ENCODE data around the gene NDC1. TPM values are rescaled to one million over a fixed set of nuclear protein-coding genes. Genes with fewer than 3 reads are reported as not detected.
"Not testable (repeated sequence)": the region's sequence is repeated elsewhere in the genome, so short reads cannot be mapped to it uniquely, and the experiment has no call there.

The NDC1 gene
- total RNA-seq, 2 donors from 2014 or later = 32.4 to 38.7 TPM

GRCh38 chr1:53763911-53764310 lies 74.2 kb downstream of the NDC1 start:
- Histone ChIP-seq H3K27me3 (ENCODE audit: control insufficient read depth, insufficient read depth, low read length, poor library complexity, severe bottlenecking) (no peaks in the 10 kb centered on the region), H3K4me1 (ENCODE audit: control insufficient read depth, insufficient read depth, low read length) (no peaks in the 10 kb centered on the region), H3K9ac (ENCODE audit: extremely low read depth, low read length, poor library complexity, severe bottlenecking) (no peak overlapping the region), H3K36me3 (ENCODE audit: control insufficient read depth, insufficient read depth, low read length) (peaks cover 14% of the 10 kb centered on the region), H3K9me3 (ENCODE audit: control insufficient read depth, low read length) (peaks cover 6% of the 10 kb centered on the region), H3K27ac (ENCODE audit: low read depth, low read length) (no peak overlapping the region), H3K4me3 (ENCODE audit: low read length) (no peak overlapping the region)
- Mint-ChIP-seq H3K4me3 (no peak overlapping the region), H3K9me3 (peaks cover 18% of the 10 kb centered on the region), H3K27ac (no peak overlapping the region), H3K27me3 (ENCODE audit: insufficient read depth) (no peaks in the 10 kb centered on the region), H3K36me3 (ENCODE audit: low read depth) (peaks cover 17% of the 10 kb centered on the region), H3K4me1 (peaks cover 6% of the 10 kb centered on the region)
- TF ChIP-seq, protein P1, sequence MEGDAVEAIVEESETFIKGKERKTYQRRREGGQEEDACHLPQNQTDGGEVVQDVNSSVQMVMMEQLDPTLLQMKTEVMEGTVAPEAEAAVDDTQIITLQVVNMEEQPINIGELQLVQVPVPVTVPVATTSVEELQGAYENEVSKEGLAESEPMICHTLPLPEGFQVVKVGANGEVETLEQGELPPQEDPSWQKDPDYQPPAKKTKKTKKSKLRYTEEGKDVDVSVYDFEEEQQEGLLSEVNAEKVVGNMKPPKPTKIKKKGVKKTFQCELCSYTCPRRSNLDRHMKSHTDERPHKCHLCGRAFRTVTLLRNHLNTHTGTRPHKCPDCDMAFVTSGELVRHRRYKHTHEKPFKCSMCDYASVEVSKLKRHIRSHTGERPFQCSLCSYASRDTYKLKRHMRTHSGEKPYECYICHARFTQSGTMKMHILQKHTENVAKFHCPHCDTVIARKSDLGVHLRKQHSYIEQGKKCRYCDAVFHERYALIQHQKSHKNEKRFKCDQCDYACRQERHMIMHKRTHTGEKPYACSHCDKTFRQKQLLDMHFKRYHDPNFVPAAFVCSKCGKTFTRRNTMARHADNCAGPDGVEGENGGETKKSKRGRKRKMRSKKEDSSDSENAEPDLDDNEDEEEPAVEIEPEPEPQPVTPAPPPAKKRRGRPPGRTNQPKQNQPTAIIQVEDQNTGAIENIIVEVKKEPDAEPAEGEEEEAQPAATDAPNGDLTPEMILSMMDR (conservative IDR thresholded peaks at IDR 0.05) = no peak
- 94 to 100% methylated on average over 2 of the region's 2 CpGs for WGBS, 2 experiments (ENCODE audit: insufficient coverage in 1 of 2, insufficient read length in 1 of 2)
- no peak for DNase-seq

DNA sequence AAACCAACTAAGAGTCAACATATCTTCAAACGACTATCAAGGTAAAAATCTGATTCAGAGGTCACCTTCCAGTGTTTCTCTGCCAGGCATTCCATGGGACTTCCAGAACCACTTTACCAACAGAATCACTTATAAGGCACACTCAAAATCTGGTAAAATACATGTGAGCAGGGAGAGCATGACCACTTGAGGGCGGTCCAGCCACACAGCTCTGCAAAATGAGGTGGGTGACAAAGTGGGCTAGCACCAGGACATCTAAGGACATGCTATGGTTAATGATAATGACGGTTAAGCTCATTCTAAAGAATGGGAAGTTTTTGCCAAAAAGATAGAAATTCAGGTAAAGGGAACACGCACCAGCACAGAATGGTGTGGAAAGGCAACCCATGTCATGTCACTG lies 74.6 kb downstream of the NDC1 start:
- no peaks in the 10 kb centered on the region for H3K4me1 ChIP-seq (ENCODE audit: control insufficient read depth, insufficient read depth, low read length)
- peak; percentile 55 for DNase-seq
- no peaks in the 10 kb centered on the region for H3K27me3 Mint-ChIP-seq (ENCODE audit: insufficient read depth)
- 85 to 90% methylated on average over 4 of the region's 4 CpGs for WGBS, 2 experiments (ENCODE audit: insufficient coverage in 1 of 2, insufficient read length in 1 of 2)
- H3K4me3 ChIP-seq (ENCODE audit: low read length) = no peak overlapping the region
- TF ChIP-seq, protein P1 (conservative IDR thresholded peaks at IDR 0.05) = peak; percentile 57
- H3K36me3 ChIP-seq (ENCODE audit: control insufficient read depth, insufficient read depth, low read length) = peaks cover 14% of the 10 kb centered on the region
- peaks cover 6% of the 10 kb centered on the region for H3K9me3 ChIP-seq (ENCODE audit: control insufficient read depth, low read length)
- H3K27ac Mint-ChIP-seq = no peak overlapping the region
- H3K36me3 Mint-ChIP-seq (ENCODE audit: low read depth) = peaks cover 20% of the 10 kb centered on the region
- H3K27ac ChIP-seq (ENCODE audit: low read depth, low read length) = no peak overlapping the region
- H3K9ac ChIP-seq (ENCODE audit: extremely low read depth, low read length, poor library complexity, severe bottlenecking) = no peak overlapping the region
- peaks cover 6% of the 10 kb centered on the region for H3K4me1 Mint-ChIP-seq
- peaks cover 22% of the 10 kb centered on the region for H3K9me3 Mint-ChIP-seq
- no peak overlapping the region for H3K4me3 Mint-ChIP-seq
- no peaks in the 10 kb centered on the region for H3K27me3 ChIP-seq (ENCODE audit: control insufficient read depth, insufficient read depth, low read length, poor library complexity, severe bottlenecking)

DNA sequence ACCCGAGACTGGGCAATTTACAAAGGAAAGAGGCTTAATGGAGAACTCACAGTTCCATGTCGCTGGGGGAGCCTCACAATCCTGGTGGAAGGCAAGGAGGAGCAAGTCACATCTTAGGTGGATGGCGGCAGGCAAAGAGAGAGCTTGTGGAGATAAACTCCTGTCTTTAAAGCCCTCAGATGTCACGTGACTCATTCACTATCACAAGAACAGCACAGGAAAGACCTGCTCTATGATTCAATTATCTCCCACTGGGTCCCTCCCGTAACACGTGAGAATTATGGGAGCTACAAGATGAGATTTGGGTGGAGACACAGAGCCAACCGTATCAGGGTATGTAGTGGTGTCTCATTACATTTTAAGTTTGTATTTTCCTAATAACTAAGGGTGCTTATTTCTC lies 77.6 kb downstream of the NDC1 start:
- not testable (repeated sequence) for H3K36me3 ChIP-seq (ENCODE audit: control insufficient read depth, insufficient read depth, low read length); H3K4me1 Mint-ChIP-seq; H3K27ac Mint-ChIP-seq; H3K27me3 ChIP-seq (ENCODE audit: control insufficient read depth, insufficient read depth, low read length, poor library complexity, severe bottlenecking); H3K4me3 ChIP-seq (ENCODE audit: low read length); DNase-seq; H3K9ac ChIP-seq (ENCODE audit: extremely low read depth, low read length, poor library complexity, severe bottlenecking); H3K4me3 Mint-ChIP-seq; H3K27me3 Mint-ChIP-seq (ENCODE audit: insufficient read depth); H3K4me1 ChIP-seq (ENCODE audit: control insufficient read depth, insufficient read depth, low read length); H3K9me3 ChIP-seq (ENCODE audit: control insufficient read depth, low read length); H3K27ac ChIP-seq (ENCODE audit: low read depth, low read length)
- H3K9me3 Mint-ChIP-seq = peaks cover 25% of the 10 kb centered on the region
- 83 to 95% methylated on average over 3 to 7 of the region's 7 CpGs for WGBS, 2 experiments (ENCODE audit: insufficient coverage in 1 of 2, insufficient read length in 1 of 2)
- peaks cover 21% of the 10 kb centered on the region for H3K36me3 Mint-ChIP-seq (ENCODE audit: low read depth)

DNA sequence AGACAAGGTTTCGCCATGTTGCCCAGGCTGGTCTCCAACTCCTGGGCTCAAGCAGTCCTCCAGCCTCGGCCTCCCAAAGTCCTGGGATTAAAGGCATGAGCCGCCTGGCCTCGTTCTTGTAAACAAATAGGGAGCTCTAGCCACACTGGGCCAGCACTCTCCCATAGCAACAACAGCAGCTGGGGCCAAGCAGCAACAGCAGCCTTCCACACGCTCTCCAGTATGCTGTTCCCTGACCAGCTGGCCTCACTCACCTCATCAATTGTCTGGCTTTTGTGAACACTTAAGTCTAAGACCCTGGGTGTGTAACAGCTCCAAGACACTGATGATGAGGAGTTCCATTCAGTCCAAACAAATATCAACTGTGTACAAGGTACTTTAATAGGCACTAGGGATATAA lies 82.2 kb downstream of the NDC1 start:
- no peaks in the 10 kb centered on the region for H3K27me3 Mint-ChIP-seq (ENCODE audit: insufficient read depth)
- H3K36me3 Mint-ChIP-seq (ENCODE audit: low read depth) = peaks cover 21% of the 10 kb centered on the region
- Histone ChIP-seq H3K9ac (ENCODE audit: extremely low read depth, low read length, poor library complexity, severe bottlenecking) (no peak overlapping the region), H3K9me3 (ENCODE audit: control insufficient read depth, low read length) (no peaks in the 10 kb centered on the region), H3K4me1 (ENCODE audit: control insufficient read depth, insufficient read depth, low read length) (peaks cover 4% of the 10 kb centered on the region), H3K4me3 (ENCODE audit: low read length) (no peak overlapping the region), H3K36me3 (ENCODE audit: control insufficient read depth, insufficient read depth, low read length) (no peaks in the 10 kb centered on the region), H3K27ac (ENCODE audit: low read depth, low read length) (no peak overlapping the region), H3K27me3 (ENCODE audit: control insufficient read depth, insufficient read depth, low read length, poor library complexity, severe bottlenecking) (no peaks in the 10 kb centered on the region)
- WGBS, 2 experiments (ENCODE audit: insufficient coverage in 1 of 2, insufficient read length in 1 of 2) = 95 to 97% methylated on average over 2 to 5 of the region's 5 CpGs
- H3K4me1 Mint-ChIP-seq = peaks cover 12% of the 10 kb centered on the region
- no peak overlapping the region for H3K27ac Mint-ChIP-seq
- H3K9me3 Mint-ChIP-seq = peaks cover 18% of the 10 kb centered on the region
- TF ChIP-seq, protein P1 (conservative IDR thresholded peaks at IDR 0.05) = no peak
- DNase-seq = no peak
- H3K4me3 Mint-ChIP-seq = no peak overlapping the region

Measured in endodermal cell (in vitro differentiated cells).